ENCODE results near the gene LUM.

Gene LUM

DNA sequence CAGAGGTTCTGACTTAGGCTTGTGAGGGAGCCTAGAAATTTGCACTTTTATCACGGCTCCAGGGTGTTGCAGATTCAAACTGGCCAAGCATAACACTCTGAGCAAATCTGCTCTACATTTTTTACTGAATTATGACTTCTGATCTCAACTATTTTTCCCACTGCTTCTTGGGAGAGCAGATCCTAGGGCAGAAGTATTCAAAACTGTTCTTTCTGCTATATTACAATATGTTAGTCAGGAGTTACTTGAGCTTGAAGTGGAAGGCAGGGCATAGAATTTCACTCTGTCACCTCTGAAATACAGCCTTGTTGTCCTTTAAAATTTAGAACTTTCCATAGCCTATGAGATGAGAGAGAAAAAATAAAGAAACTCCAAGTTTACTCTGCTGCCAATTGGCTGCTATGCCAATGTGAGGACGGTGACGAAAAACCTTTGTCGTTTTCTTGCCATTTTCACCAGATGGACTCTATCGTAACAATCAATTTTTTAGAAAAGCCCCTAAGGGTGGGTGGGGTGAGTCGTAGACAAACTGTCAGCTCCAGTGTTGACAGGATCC, 37.1 kb downstream of the LUM start:
- no peak for DNase-seq

DNA sequence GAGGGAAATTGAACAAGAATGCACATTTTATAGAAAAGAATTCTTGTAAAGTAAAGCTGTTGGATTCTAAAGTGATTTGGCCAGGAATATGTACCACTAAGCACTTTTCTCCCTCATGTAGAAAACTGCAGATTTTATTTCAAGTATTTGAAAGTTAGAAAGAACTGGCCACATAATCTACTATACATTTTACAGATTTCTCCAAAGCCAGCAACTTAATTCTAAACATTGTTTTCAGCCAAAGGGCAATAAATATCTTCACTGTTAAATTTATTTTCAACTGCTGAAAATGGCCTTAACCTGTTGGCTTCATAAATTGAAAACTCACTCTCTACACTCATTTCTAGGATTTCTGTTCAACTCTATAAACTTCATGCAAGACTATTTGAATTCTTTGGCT, 37.9 kb downstream of the LUM start:
- no peak for DNase-seq

DNA sequence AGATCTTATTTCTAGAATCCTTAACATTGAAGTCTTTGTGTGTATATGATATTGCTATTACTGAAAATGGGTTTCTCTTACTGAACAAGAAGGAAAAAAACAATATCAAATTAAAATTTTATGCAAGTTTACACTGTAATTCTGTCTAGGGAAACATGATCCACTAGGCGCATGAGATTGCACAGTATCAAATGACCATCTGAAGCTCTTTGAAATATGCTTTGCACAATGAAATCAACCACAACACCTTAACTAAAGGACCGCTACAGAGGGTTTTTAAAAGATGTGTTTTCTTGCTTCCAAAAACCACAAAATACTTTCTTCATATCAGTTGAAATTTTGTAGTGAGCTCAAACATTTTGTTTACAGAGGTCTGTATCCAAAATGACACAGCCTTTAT, 38.4 kb downstream of the LUM start:
- no peak for DNase-seq

DNA sequence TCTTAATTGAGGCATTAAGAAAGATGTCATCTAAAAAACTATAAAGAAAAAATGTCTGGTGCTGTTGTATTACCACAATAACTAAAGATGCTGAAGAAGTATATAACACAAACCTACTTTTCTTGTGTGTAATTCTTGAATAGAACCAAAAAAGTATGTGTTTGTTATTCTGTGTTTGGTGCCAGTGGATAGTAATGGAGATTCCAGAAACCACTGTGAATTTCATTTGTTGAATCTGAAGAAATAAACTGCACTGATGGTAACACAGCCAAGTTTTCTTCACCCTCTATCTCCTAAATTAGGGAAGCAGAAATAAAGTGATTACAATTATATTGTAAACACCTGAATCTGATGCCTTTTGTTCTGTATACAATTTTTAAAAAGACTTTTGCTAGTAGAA, 40.4 kb downstream of the LUM start:
- no peak for DNase-seq

DNA sequence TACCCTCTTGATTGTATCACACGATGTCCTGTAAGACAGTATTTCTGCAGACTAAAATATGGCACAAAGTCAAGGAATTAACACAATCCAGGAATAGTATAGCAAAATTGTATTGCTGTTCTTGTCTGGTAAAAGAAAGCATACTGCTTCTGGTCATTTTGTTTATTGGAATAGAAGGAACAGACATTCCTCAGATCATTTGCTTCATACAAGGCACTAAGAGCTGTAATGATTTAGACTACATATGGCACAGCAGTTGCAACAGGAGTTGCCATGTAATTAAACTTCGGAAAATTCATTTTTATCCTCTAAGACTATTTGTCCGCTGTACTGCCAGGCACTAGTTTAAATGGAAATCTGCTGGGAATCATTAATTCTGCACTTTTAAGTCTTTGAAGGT, 45.9 kb downstream of the LUM start:
- no peak for DNase-seq

DNA sequence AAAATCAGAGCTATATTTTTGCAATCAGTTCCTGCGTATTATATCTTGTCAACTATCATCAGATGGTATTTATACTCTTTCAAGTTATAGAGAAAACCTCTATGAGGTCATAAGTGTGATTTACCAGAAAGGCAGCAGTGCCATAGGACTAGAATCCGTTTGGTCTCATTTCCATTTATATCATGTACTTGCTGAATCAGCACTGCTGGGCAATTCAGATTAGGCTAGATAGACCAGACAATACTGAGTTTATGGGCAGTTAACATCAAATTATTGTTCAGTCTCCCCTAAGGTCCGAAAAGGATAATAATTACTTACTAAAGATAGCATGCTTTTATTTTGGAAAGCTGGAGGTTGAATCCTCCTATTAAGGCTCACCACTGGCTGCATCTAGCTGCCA, 46.7 kb downstream of the LUM start:
- no peak for DNase-seq

DNA sequence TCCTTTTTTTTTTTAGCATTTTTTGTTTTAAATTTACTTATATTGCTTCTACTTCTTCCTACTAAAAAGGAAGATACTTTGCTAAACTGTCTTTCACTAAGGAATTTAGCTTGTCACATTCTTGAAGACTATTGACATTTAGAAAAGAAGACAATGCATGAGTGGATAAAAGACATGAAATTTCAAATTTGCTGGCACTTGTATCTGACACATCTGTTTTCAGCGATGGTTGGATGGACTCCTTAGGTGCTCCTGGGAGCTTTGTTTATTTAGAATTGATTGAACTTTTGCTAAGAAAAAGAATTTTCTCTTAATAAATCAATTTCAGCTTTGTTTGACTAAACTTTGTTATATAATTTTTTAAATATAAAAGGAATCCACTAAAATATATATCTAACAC, 50.2 kb downstream of the LUM start:
- DNase-seq: no peak

DNA sequence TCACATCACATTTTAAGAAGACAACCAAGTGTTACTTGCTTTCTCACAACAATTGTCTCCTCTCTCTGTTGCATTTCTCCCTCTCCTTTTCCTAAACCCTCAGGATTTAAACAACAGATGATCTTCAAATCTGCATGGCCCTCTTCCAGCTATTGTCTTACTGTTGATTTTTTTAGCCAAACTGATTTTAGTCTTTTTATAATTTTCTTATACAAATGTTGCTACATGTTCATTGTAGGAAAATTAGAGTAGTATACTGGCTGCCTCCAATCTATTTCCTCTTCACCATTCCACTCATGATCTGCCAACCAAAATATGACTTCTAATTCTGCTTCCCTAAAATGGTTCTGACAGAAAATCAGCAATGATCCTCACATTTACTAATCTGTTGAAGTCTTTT, 52.1 kb downstream of the LUM start:
- no peak for DNase-seq

DNA sequence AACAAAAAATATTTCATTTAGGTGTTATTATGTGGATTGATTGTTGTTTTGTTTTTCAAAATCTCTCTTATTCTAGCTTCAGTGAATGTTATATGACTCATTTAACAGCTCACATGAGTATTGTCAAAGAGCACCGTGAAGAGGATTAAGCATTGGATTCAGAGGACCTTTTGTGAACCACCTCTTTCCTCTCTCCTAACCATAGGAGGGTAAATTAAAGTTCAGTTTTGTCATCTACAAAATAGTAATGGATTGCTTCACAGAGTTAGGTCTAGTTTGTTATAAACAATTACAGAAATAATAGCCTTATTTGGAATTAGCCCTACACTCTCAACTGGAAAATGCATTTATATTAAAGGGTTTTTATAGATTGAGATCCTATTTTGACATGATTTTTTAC, 52.5 kb downstream of the LUM start:
- no peak for DNase-seq

DNA sequence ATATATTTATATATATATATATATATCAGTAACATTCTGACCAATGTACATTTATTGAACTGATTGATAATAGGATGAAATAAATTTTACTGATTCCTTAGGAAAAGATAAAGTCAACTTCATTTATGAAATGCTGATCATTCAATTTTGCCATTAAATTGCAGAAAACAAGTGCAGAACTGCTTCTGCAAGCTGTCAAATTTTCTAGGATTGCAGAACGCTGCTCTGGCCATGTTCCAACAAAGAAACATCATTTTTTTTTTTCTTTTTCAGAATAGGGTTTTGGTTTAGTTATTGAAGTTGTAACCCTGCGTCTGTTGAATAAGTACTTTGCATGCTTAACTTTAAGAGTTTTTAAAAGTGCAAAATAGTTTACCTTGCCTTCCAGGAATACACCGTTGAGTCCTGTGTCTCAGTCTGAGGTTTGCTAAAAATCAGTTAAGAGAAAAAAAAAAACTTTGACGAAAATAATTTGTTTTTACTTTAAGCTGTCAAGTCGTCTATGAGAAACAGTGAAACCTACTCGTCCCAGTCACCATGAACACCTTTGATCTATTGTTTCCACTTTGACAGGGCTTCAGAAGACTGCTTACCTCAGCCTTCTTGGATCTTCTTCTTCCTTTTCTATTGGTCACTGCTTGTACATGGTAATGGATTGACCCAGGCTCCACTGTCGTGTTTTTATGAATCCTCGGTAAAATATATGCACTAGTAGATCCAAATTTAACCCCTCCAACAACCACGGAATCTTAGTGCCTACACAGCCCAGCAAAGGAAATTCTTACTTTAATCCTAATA, 53.7 kb downstream of the LUM start, which contains the start of gene KERA:
Gene KERA, minus strand, starts transcription at position 657 of the 798 bp plus-strand sequence. CDS start 1,743 bp downstream, outside the sequence.
- no peak for DNase-seq

DNA sequence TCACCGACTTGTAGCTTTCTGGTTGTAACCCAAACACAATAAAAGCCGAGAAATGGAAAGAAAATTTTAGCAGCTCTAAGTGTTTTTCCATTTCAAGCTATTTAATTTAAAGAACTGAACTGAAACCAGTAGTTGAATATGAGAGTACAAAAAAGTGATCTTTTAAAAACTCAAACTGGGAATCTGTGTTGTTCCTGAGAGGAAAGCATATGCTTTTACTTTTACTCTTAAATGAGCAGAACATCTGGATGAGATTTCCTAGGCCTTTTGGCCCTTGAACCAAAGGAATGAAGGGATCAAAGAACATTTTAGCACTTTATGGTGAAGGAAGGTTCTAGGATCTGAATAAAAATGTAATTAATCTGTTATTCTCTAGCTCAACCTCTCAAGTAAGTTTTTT, 54.8 kb downstream of the LUM start:
- no peak for DNase-seq

DNA sequence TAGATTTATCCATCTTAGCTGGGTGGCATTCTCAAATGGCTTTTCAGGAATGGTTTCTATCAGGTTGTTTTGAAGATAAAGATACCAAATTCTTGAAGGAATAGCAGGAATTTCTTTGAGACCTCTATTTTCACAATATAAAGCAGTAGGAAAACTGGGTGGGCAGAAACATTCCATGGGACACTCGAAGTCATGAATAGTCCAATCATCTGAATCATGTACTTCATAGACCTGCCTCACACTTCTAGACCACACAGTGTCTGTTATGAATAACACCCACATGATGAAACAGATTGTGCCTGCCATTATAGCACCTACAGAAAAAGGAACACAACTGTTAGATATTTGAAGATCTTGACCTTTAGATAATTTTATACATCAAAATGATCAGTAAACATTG, 55.3 kb downstream of the LUM start:
- DNase-seq: no peak

DNA sequence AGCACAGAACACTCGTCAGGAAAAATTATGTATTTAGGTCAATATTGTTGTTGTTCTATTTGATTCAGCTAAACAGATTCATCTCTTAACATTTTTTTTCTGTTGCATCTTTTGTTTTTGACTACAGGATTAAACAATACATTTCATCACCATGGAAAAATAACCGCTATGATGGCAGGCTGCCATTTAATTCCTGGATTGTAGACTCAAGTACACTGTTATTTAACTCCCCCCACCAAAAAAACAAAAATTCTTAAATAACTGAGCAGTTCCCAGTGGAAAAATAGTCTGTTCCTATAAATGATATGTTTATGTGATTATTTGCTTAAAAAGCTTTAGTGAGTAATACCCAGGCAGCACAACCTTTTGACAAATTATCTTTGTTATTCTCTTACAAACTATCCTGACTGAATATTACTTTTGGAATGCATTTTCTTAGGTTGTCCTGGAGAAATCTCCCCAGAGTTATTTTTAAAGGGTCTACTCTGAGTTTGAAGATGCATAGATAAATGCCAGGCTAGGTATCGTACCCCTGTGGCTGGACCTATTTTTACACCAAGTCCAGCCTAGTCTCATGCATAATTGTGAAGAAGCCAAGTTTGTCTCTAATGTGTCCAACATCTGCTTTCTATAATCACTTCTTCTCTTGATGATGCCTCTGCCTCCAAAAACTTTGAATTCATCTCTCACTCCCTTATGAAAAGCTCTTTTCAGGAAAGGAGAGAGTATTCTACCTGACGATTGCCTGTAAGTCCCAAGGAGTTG, 57.2 kb downstream of the LUM start:
- DNase-seq: no peak
